A172 (cell line): ENCODE data around the gene ADARB1. TPM values are rescaled to one million over a fixed set of nuclear protein-coding genes. Genes with fewer than 3 reads are reported as not detected.

Experiments
- DNase-seq: peaks from one replicate; pipeline ENCODE4 v3.0.0-alpha.2; 2015; ENCODE audit warnings: low spot score
- total RNA-seq: library from RNA; depleted of rRNA; stranded (reverse); fragments of >200 nt; shearing (Covaris generic); gene quantifications from 2 replicates; pipeline ENCODE4 v1.2.3, GENCODE V29; 2014

Gene ADARB1
- total RNA-seq, 1 experiment from 2014 or later = 15.7 TPM

GRCh38 chr21:45250914-45251634 is 176.7 kb downstream of the ADARB1 start:
- DNase-seq = no peak

GRCh38 chr21:45251635-45252447 is 177.5 kb downstream of the ADARB1 start:
- DNase-seq = no peak

GRCh38 chr21:45252448-45252925 is 178.1 kb downstream of the ADARB1 start:
- no peak for DNase-seq

- peak; percentile 80 for DNase-seq
These were observed 178.8 kb downstream of the ADARB1 start for GRCh38 chr21:45253180-45253579.

GRCh38 chr21:45253633-45254459 is 179.5 kb downstream of the ADARB1 start:
- DNase-seq = no peak

- no peak for DNase-seq
These were observed 180.1 kb downstream of the ADARB1 start for GRCh38 chr21:45254460-45254930.

- DNase-seq = no peak
These were observed 181.1 kb downstream of the ADARB1 start for GRCh38 chr21:45255381-45256020.

GRCh38 chr21:45256021-45256911 is 181.9 kb downstream of the ADARB1 start:
- no peak for DNase-seq

- DNase-seq = no peak
These were observed 182.7 kb downstream of the ADARB1 start for GRCh38 chr21:45256912-45257672.

- DNase-seq = no peak
These were observed 183.4 kb downstream of the ADARB1 start for GRCh38 chr21:45257673-45258341.

- DNase-seq = no peak
These were observed 184.1 kb downstream of the ADARB1 start for GRCh38 chr21:45258466-45258865.

GRCh38 chr21:45259206-45259840 is 184.9 kb downstream of the ADARB1 start:
- DNase-seq = no peak

GRCh38 chr21:45260191-45260825 is 185.9 kb downstream of the ADARB1 start:
- no peak for DNase-seq

- DNase-seq = no peak
These were observed 186.7 kb downstream of the ADARB1 start for GRCh38 chr21:45261093-45261492.

- DNase-seq = no peak
These were observed 187.7 kb downstream of the ADARB1 start for GRCh38 chr21:45262041-45262581.

- no peak for DNase-seq
These were observed 188.2 kb downstream of the ADARB1 start for GRCh38 chr21:45262616-45263015.

GRCh38 chr21:45263534-45263933 is 189.2 kb downstream of the ADARB1 start:
- DNase-seq = no peak
